DMS79 treated with DMSO at 0.1 percent for 48 hours (cell line): ENCODE measurements around the gene ATP2A3.

Experiments used
- DNase-seq: peaks from one replicate; lab custom pipeline; 2025; lab: John Stamatoyannopoulos, UW

Gene ATP2A3

GRCh38 chr17:3964203-3965117, at the start of gene ATP2A3:
Gene ATP2A3 (minus strand): TSS chr17:3964437. CDS start chr17:3964291, 146 bp downstream.
- DNase-seq: peak; percentile 57

GRCh38 chr17:4010754-4011153, 46.5 kb upstream of the ATP2A3 start:
- DNase-seq: peak; percentile 34

- no peak for DNase-seq
These were observed 45.0 kb upstream of the ATP2A3 start for GRCh38 chr17:4009186-4009785.

GRCh38 chr17:4008441-4009185, 44.4 kb upstream of the ATP2A3 start:
- DNase-seq: no peak

- DNase-seq: no peak
These were observed 43.8 kb upstream of the ATP2A3 start for GRCh38 chr17:4008082-4008435.

GRCh38 chr17:4007346-4008081, 43.3 kb upstream of the ATP2A3 start:
- DNase-seq: no peak

- no peak for DNase-seq
These were observed 42.5 kb upstream of the ATP2A3 start for GRCh38 chr17:4006745-4007211.

GRCh38 chr17:4006165-4006589, 41.9 kb upstream of the ATP2A3 start:
- DNase-seq: no peak

GRCh38 chr17:4005296-4006164, 41.3 kb upstream of the ATP2A3 start:
- DNase-seq: no peak

GRCh38 chr17:4004517-4005295, 40.5 kb upstream of the ATP2A3 start:
- no peak for DNase-seq

GRCh38 chr17:4003501-4004421, 39.5 kb upstream of the ATP2A3 start:
- no peak for DNase-seq

- no peak for DNase-seq
These were observed 38.9 kb upstream of the ATP2A3 start for GRCh38 chr17:4003131-4003500.

- DNase-seq: no peak
These were observed 36.9 kb upstream of the ATP2A3 start for GRCh38 chr17:4001048-4001590.

GRCh38 chr17:3998436-3998835, 34.2 kb upstream of the ATP2A3 start:
- no peak for DNase-seq

- no peak for DNase-seq
These were observed 30.8 kb upstream of the ATP2A3 start for GRCh38 chr17:3995067-3995466.

- no peak for DNase-seq
These were observed 30.0 kb upstream of the ATP2A3 start for GRCh38 chr17:3994221-3994576.

GRCh38 chr17:3993493-3994220, 29.4 kb upstream of the ATP2A3 start:
- no peak for DNase-seq

- DNase-seq: no peak
These were observed 28.1 kb upstream of the ATP2A3 start for GRCh38 chr17:3992370-3992769.
